Nephron progenitor cell (in vitro differentiated cells): ENCODE measurements around the gene DTWD2.
"Not testable (repeated sequence)": the region's sequence is repeated elsewhere in the genome, so short reads cannot be mapped to it uniquely, and the experiment has no call there.

Source experiments
- DNase-seq: peaks from one replicate; pipeline ENCODE4 v3.0.0; 2021
- H3K27ac Mint-ChIP-seq: 2 replicates; pipeline ENCODE4 v1.8.0; 2021; ENCODE audit warnings: mild to moderate bottlenecking, moderate library complexity, mixed read lengths
- H3K27me3 Mint-ChIP-seq: 2 replicates; pipeline ENCODE4 v1.8.0; 2021; ENCODE audit warnings: mild to moderate bottlenecking, low read depth, mixed read lengths; ENCODE audit not compliant: poor library complexity
- H3K36me3 Mint-ChIP-seq: 2 replicates; pipeline ENCODE4 v1.8.0; 2021; ENCODE audit warnings: low read depth, mixed read lengths
- H3K4me1 Mint-ChIP-seq: 2 replicates; pipeline ENCODE4 v1.8.0; 2021; ENCODE audit warnings: mixed read lengths
- H3K4me3 Mint-ChIP-seq: 2 replicates; pipeline ENCODE4 v1.8.0; 2021; ENCODE audit warnings: mild to moderate bottlenecking, moderate library complexity, mixed read lengths
- H3K9me3 Mint-ChIP-seq: 2 replicates; pipeline ENCODE4 v1.8.0; 2021; ENCODE audit warnings: mild to moderate bottlenecking, moderate library complexity, mixed read lengths
- TF ChIP-seq, protein P1 (sequence below): fragments of 200-600 bp; sonication (generic); IDR thresholded peaks from 2 replicates; pipeline ENCODE4 v1.5.0; 2021; ENCODE audit warnings: antibody characterized with exemption

Gene DTWD2

DNA sequence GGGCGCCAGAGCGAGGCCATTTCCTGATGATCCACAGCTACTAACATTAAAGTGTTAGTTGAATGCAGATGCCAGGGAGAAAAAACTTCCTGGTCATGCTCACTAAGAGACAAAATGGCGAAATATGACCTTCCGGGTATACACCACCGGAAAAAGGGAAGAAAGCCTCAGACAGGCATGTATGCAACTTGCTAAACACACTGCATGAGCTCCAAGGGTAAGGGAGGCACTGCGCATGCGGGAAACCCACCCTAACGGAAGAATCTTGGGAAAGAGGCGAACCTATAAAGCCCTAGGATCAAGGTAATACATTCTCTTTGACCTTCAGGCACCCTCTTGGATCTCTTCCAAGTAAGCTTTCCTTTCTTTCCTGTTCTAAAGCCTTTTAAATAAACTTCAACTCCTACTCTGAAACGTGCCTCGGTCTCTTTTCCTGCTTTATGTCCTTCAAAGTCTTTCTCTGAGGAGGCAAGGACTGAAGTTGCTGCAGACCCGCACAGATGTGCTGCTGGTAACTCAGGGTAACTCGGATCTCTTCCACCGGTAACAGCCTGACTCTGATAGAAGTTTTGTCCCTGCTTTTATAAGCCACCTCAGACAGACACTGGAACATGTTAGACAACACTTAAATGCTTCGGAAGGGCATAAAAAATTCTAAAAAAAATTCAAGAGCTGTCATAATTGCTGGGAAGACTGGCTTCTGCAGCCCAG is 64.9 kb downstream of the DTWD2 start:
- H3K36me3 Mint-ChIP-seq = peaks cover 26% of the 10 kb centered on the region
- peaks cover 8% of the 10 kb centered on the region for H3K9me3 Mint-ChIP-seq
- TF ChIP-seq, protein P1, sequence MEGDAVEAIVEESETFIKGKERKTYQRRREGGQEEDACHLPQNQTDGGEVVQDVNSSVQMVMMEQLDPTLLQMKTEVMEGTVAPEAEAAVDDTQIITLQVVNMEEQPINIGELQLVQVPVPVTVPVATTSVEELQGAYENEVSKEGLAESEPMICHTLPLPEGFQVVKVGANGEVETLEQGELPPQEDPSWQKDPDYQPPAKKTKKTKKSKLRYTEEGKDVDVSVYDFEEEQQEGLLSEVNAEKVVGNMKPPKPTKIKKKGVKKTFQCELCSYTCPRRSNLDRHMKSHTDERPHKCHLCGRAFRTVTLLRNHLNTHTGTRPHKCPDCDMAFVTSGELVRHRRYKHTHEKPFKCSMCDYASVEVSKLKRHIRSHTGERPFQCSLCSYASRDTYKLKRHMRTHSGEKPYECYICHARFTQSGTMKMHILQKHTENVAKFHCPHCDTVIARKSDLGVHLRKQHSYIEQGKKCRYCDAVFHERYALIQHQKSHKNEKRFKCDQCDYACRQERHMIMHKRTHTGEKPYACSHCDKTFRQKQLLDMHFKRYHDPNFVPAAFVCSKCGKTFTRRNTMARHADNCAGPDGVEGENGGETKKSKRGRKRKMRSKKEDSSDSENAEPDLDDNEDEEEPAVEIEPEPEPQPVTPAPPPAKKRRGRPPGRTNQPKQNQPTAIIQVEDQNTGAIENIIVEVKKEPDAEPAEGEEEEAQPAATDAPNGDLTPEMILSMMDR = no peak
- DNase-seq = no peak
- H3K4me3 Mint-ChIP-seq = no peak overlapping the region
- H3K27me3 Mint-ChIP-seq = no peaks in the 10 kb centered on the region
- H3K4me1 Mint-ChIP-seq = peaks cover 42% of the 10 kb centered on the region
- peak overlapping the region; percentile 87 for H3K27ac Mint-ChIP-seq

DNA sequence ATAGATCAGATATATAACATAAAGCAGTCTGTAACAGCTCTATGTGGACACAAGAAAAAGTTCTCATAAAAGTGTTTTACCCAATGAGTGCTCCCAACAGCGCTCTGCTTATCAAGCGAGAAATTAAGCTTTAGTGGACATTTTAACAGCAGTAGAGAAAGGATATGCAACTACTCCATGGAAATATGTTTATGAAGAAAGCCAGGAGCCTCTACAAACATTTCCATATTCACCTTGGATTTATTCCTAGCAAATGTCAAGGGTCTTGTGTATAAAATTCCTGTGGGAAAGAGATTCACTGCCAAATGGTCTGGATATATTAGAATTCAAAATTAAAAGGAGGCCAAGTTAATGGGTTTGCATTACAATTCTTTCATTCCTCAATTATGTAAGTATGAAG is 66.5 kb downstream of the DTWD2 start:
- Mint-ChIP-seq H3K9me3 (peaks cover 7% of the 10 kb centered on the region), H3K4me1 (peaks cover 52% of the 10 kb centered on the region), H3K36me3 (peaks cover 29% of the 10 kb centered on the region), H3K4me3 (no peak overlapping the region), H3K27ac (no peak overlapping the region), H3K27me3 (no peaks in the 10 kb centered on the region)
- DNase-seq = no peak
- TF ChIP-seq, protein P1 = no peak

DNA sequence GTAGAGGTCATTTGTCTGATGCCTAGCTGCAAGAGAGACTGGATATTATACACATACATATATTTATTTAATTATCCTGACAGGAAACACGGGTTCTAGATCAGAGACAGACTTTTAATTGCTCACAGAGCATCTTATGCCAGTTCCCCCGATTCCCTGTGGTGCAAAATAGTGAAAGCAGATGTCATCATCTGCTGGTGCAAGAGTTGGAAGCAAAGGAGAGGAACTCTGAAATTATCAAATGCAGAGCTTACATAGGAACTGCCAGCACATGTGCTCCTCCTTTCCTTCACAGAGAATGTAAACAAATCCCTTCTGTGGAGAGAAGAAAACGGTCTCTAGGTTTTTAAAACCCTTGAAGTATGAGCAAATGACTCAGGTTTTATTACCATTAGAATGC is 69.3 kb downstream of the DTWD2 start:
- Mint-ChIP-seq H3K27ac (peak overlapping the region; percentile 17), H3K4me3 (no peak overlapping the region), H3K36me3 (peaks cover 14% of the 10 kb centered on the region), H3K4me1 (peaks cover 52% of the 10 kb centered on the region), H3K27me3 (no peaks in the 10 kb centered on the region), H3K9me3 (peaks cover 4% of the 10 kb centered on the region)
- no peak for DNase-seq
- TF ChIP-seq, protein P1 = no peak

DNA sequence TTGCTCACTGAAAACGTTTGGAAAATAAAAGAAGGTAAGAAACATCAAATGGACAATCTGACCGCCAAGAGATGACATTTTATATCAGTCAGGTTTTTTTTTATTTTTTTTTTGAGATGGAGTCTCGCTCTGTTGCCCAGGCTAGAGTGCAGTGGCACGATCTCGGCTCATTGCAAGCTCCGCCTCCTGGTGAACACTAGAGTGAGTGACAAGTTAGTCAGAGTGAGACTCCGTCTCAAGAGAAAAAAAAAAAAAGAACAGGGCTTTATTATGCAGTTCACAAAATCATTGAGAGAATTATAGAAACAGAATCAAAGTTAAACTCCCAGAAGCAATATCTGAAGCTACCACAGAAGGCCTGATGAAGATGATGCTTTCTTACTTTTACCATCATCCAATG is 70.1 kb downstream of the DTWD2 start:
- TF ChIP-seq, protein P1 = no peak
- H3K9me3 Mint-ChIP-seq = peaks cover 4% of the 10 kb centered on the region
- no peaks in the 10 kb centered on the region for H3K27me3 Mint-ChIP-seq
- no peak overlapping the region for H3K4me3 Mint-ChIP-seq
- DNase-seq = no peak
- peak overlapping the region; percentile 51 for H3K27ac Mint-ChIP-seq
- H3K36me3 Mint-ChIP-seq = peaks cover 13% of the 10 kb centered on the region
- H3K4me1 Mint-ChIP-seq = peaks cover 46% of the 10 kb centered on the region

DNA sequence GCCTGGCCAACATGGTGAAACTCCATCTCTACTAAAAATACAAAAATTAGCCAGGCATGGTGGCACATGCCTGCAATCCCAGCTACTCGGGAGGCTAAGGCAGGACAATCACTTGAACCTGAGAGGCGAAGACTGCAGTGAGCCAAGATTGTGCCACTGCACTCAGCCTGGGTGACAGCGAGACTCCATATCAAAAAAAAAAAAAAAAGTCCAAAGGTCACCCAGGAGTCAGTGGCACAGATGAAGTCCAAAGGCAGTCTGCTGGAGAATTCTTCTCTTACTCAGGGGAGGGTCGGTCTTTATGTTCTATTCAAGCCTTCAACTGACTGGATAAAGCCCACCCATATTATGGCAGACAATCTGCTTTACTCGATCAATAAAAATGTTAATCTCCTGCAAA is 80.8 kb downstream of the DTWD2 start:
- not testable (repeated sequence) for H3K27ac Mint-ChIP-seq, H3K4me3 Mint-ChIP-seq, H3K9me3 Mint-ChIP-seq, H3K36me3 Mint-ChIP-seq, H3K4me1 Mint-ChIP-seq, DNase-seq, H3K27me3 Mint-ChIP-seq

DNA sequence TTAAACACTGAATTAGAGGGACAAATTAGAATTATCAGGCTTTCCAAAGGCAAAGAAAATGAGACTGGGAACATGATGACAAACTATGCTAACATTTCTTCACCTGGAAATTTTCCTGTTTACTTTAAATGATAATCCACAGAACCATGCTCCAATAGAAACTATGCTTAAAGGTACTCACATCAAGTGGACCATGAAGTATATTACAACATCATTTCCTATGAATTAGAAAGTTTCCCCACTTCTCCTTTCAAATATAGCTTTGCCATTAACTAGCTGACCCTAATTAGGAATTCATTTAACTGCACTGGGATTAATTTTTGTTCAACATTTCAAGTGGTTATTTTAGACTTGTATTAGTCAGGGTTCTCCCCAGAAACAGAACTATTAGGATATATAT is 81.4 kb downstream of the DTWD2 start:
- H3K9me3 Mint-ChIP-seq = peaks cover 5% of the 10 kb centered on the region
- H3K27me3 Mint-ChIP-seq = no peaks in the 10 kb centered on the region
- no peak for DNase-seq
- no peak overlapping the region for H3K27ac Mint-ChIP-seq
- no peaks in the 10 kb centered on the region for H3K4me1 Mint-ChIP-seq
- TF ChIP-seq, protein P1 = no peak
- no peaks in the 10 kb centered on the region for H3K36me3 Mint-ChIP-seq
- H3K4me3 Mint-ChIP-seq = no peak overlapping the region
